Lower leg skin (tissue), 3 donors: ENCODE measurements around the gene NEK4.

Experiments used
- CTCF ChIP-seq, 3 donors: fragments of 450-650 bp; IDR thresholded peaks; one replicate each; pipeline ENCODE4 v1.5.1; 2016; ENCODE audit warnings: antibody characterized with exemption in 3 of 3, mild to moderate bottlenecking in 3 of 3, moderate library complexity in 2 of 3
- POLR2A ChIP-seq, 2 donors: fragments of 450-650 bp; IDR thresholded peaks; one replicate each; pipeline ENCODE4 v1.6.1; 2016 to 2017; ENCODE audit warnings: antibody characterized with exemption in 2 of 2, mild to moderate bottlenecking in 1 of 2, moderate library complexity in 1 of 2

DNA sequence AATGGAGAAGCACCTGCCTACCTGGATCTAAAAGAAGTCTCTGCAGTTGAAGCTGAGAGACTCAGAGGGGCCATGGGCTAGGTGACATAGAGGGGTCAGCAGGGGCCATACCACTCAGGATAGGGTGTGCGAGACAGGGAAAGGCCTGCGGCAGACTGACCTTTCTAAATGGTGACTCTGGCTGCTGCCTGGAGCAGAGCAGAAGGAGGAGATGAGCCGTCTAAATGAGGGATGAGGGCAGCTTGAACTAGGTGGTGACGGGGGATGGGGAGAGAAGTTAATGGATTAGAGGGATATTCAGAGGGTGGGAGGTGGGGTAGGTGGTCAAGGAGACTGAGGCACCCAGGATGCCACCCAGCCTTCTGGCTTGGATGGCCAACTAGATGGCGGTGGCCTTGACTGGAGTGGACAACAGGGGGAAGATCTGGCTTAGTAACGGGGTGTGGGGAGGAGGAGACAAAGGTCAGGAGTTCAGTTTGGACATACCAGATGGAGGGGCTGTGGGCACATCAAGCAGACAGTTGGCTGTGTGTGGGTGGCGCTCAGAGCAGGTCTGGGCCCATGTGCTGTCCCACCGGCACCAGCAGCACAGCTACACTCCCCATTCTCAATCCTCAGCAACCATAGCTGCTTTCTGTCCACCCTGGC, 3.5 kb upstream of the NEK4 start:
- TF ChIP-seq POLR2A (IDR thresholded peaks at IDR 0.05) (no peak), CTCF (IDR thresholded peaks at IDR 0.05) (no peak)
